IPS-NIHi11 (cell line): ENCODE results near the gene ESM1.

Source experiments
- DNase-seq: peaks from one replicate; pipeline ENCODE4 v3.0.0; 2012; ENCODE audit warnings: mixed read lengths, low spot score

Gene ESM1

GRCh38 chr5:54981928-54982327 lies 3.5 kb downstream of the ESM1 start:
- no peak for DNase-seq

DNA sequence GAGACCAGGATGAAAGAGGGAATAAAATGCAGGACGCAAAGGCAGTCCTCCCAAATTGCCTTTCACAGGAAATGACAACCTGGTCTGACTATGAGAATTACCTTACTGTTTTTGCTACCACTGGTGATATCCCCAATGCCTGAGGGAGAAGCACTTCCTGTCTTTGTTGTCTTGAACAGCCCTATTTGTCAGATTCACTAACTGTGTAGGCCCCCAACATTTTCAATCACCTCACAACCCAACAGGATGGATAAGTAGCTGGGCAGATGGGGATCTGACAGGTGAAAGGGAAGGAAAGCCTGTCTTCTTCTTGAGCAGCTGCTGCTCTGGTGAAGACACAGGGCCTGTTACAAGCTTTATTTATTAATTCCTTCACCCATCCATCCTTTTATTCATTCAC lies 9.7 kb downstream of the ESM1 start:
- no peak for DNase-seq

- no peak for DNase-seq
Measured at GRCh38 chr5:54969856-54970828, 15.3 kb downstream of the ESM1 start.

- no peak for DNase-seq
Measured at GRCh38 chr5:54969242-54969641, 16.2 kb downstream of the ESM1 start.

GRCh38 chr5:54965806-54966205 lies 19.6 kb downstream of the ESM1 start:
- no peak for DNase-seq

DNA sequence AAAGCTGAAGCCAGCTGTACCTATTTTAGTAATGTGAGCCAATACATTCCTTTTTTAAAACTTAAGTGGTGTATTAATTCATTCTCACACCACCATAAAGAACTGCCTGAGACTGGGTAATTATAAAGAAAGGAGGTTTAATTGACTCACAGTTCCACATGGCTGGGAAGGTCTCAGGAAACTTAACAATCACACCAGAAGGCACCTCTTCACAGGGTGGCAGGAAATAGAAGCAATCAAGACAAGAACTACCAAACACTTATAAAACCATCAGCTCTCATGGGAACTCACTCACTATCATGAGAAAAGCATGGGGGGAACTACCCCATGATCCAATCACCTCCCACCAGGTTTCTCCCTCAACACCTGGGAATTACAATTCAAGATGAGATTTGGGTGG lies 21.0 kb downstream of the ESM1 start:
- no peak for DNase-seq

GRCh38 chr5:54959673-54960418 lies 25.5 kb downstream of the ESM1 start:
- peak; percentile 63 for DNase-seq

- no peak for DNase-seq
Measured at GRCh38 chr5:54956922-54957321, 28.5 kb downstream of the ESM1 start.

DNA sequence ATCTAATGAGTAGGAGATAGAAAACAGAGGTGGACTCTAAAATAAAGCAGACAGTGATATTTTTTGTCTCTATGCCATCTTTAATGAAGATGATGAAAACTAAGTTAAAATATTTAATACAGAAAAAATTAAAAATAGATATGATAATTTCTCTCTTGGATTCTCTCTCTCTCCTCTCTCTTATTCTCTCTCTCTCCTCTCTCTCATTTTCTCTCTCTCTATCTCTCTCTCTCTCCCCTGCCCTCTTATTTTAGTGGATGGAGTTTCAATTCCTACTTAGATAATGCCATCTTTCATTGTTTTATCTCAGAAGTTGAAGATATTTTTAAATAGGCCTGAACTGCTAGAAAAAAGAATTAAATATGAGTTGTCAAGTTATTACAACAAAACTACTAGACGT lies 38.2 kb downstream of the ESM1 start:
- no peak for DNase-seq

DNA sequence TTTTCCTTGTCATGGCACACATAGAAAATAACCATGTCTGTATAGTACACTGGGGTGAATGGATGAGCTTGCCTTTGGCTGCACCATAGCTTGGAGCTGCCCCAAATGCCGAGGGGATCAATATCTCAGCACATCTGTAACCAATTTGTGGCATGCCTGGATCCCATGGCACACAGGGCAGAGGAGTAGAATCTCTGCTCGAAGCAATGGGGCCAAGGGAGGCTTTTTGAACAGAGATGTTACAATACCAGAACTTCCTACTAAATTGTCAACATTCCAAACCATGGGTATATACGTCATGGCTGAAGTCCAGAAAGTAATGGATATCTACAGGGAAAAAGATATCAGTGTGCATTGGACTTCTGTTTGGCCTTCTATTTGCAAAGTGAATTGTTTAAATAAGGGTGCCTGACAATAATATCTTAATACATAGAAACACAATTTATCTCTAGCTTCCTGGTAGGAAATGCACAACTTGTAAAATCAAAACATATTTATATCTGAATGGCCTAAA lies 39.0 kb downstream of the ESM1 start:
- no peak for DNase-seq

- DNase-seq: peak; percentile 26
Measured at GRCh38 chr5:54944364-54944763, 41.0 kb downstream of the ESM1 start.

DNA sequence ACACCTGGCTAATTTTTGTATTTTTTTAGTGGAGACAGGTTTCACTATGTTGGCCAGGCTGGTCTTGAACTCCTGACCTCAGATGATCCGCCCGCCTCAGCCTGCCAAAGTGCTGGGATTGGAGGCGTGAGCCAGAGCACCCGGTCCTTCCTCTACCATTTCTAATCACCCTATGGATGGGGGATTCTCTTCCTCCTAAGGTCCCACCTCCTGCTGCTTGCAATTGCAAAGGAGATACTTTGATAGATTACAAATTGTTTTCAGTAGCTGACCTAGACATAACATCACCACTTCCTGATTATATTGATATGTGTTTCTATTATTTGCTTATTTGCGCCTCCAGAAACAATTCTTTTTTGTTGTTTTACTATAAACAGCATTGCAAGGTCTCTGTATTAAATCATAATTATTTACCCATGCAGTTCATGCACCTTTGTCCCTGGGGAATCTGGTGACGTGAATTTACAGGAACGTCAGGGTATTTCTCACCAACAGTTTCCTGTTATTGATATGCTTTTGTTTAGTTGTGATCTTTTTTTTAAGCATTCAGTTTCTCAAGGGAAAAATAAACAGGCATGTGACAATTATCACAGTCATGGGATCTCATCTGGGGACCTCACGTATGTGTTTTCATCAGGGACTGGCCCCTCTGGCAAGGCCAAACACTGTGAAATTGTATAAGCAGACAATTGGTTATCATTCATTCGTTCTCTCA lies 43.2 kb downstream of the ESM1 start:
- DNase-seq: no peak

- DNase-seq: no peak
Measured at GRCh38 chr5:54936201-54936600, 49.2 kb downstream of the ESM1 start.

GRCh38 chr5:54932789-54933188 lies 52.6 kb downstream of the ESM1 start:
- DNase-seq: no peak

GRCh38 chr5:54930736-54931135 lies 54.7 kb downstream of the ESM1 start:
- DNase-seq: no peak
